Endometrial microvascular endothelial cells (primary cell): ENCODE data around the gene KPNA3. TPM values are rescaled to one million over a fixed set of nuclear protein-coding genes. Genes with fewer than 3 reads are reported as not detected.
"Not testable (repeated sequence)": the region's sequence is repeated elsewhere in the genome, so short reads cannot be mapped to it uniquely, and the experiment has no call there.

ENCODE experiments used
- in situ Hi-C: cut with HindIII; loops from 2 replicates; pipeline ENCODE4 v1.10.0; 2017; ENCODE audit warnings: low sequenced_read_pairs, low pct_unique_long_range_greater_than_20kb; ENCODE audit errors: inconsistent ontology term
- total RNA-seq: library from RNA; depleted of rRNA; stranded (reverse); fragments of >200 nt; gene quantifications from one replicate; pipeline ENCODE4 v1.2.3, GENCODE V29; 2015; ENCODE audit errors: inconsistent ontology term

KPNA3 gene
- total RNA-seq, 1 donor from 2014 or later, result 49.7 TPM

DNA sequence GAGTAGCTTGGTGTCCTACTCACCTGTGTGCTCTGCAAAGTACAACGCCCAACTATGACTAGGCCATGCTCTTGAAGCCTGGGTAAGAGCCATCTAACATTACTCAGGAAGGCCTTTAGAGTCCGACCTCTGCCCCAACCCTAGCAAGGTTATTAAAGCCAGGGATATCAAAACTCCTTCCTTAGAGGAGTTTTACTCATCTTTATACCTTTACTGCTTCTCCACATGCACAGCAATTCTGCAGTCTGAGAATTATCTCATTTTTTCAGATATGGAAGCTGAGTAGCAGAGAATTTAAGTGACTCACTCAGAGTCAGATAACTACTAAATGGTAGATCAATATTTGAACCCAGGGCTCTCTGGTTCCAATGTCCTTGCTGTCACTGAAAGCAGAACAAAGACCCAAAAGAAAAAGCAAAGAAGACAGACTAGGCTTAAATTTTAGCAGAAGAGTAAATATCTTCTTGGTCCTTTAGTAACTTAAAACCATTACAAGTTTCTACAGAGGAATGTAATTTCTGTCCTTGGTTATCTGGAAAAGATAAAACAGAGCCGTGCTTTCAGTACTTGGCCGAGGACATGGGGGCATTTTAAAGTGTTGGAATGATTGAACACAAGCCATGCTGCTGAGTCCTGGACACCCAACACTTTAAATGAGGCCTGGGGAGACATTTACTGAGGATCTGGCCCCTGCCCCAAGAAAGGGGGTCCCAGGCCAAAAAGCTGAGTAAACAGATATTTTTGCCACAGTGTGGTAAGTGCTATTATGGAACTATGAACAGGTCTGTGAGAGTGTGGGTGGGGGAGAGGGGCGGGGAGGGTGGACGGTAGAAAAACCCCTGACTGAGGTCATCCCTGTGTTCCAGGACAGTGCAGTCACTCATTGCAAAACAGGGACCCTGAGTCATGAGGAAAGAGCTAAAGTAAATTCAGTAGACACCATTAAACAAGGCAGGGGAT, 18.4 kb upstream of the KPNA3 start:
- in situ Hi-C loops, result no loop called here

DNA sequence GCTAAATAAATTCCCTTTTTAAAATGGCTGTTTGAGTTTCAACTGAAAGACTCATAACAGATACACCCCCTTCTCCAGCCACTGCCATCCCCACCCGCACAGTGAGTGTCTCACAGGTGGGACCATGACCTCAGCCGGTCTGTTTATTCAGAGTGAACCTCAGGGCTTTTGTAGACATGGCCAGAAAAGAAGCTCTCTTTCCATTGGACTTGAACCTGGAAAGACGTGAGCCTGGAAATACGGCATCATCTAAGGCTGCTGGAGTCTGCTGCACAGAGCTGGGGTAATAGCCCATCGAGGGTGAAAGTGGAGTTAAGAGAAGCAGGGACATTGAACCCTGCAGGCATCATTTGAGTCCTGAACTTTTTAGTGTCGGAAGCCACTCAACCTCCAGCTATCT, 15.2 kb upstream of the KPNA3 start:
- in situ Hi-C loops, result no loop called here

- in situ Hi-C loops, result no loop called here
Measured at GRCh38 chr13:49806126-49806536, 13.6 kb upstream of the KPNA3 start.

- in situ Hi-C loops, result not testable (repeated sequence)
Measured at GRCh38 chr13:49803047-49803446, 10.6 kb upstream of the KPNA3 start.

GRCh38 chr13:49802426-49802825, 9.9 kb upstream of the KPNA3 start:
- in situ Hi-C loops, result no loop called here

- in situ Hi-C loops, result no loop called here
Measured at GRCh38 chr13:49791711-49792549, 552 bp downstream of the KPNA3 start.

GRCh38 chr13:49791315-49791710, 1.2 kb downstream of the KPNA3 start:
- in situ Hi-C loops, result no loop called here

GRCh38 chr13:49789968-49790367, 2.5 kb downstream of the KPNA3 start:
- in situ Hi-C loops, result no loop called here

- in situ Hi-C loops, result no loop called here
Measured at GRCh38 chr13:49786401-49787008, 6.0 kb downstream of the KPNA3 start.

GRCh38 chr13:49784886-49785570, 7.5 kb downstream of the KPNA3 start:
- in situ Hi-C loops, result no loop called here

GRCh38 chr13:49783865-49784264, 8.6 kb downstream of the KPNA3 start:
- in situ Hi-C loops, result no loop called here

DNA sequence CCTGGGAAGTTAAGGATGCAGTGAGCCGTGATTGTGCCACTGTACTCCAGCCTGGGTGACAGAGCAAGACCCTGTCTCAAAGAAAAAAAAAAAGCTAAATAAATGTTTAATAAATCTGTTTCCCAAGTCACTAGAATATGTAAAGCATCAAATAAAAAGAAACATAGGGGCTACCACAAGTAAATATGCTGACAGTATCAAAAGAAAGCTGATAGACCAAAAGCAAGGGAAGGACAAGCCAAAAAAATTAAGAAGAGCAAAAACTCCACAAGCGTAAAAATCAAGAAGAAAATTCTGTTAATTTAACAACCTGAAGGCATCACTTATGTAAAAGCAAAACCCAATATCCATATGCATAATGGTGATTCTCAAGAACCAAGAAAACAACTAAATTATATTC, 9.7 kb downstream of the KPNA3 start:
- in situ Hi-C loops, result no loop called here

DNA sequence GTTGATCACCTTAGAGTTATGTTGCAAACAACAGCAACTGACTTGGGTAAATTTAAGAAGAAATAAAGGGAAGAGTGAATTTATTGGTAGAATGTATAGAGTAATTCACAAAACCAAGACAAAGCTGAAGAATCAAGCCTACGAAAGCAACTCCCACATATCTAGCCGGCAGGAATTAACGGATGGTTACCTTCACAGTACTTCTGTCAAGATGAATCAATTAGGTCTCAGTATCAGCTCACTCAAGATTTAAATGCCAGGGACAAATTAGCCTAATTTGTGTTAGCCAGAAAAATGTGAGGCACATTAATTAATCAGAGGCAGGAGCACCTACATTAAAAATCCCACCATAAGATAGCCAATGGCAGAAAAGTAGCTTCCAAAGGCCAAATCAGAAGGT, 10.7 kb downstream of the KPNA3 start:
- in situ Hi-C loops, result no loop called here

- in situ Hi-C loops, result no loop called here
Measured at GRCh38 chr13:49779721-49780120, 12.8 kb downstream of the KPNA3 start.

DNA sequence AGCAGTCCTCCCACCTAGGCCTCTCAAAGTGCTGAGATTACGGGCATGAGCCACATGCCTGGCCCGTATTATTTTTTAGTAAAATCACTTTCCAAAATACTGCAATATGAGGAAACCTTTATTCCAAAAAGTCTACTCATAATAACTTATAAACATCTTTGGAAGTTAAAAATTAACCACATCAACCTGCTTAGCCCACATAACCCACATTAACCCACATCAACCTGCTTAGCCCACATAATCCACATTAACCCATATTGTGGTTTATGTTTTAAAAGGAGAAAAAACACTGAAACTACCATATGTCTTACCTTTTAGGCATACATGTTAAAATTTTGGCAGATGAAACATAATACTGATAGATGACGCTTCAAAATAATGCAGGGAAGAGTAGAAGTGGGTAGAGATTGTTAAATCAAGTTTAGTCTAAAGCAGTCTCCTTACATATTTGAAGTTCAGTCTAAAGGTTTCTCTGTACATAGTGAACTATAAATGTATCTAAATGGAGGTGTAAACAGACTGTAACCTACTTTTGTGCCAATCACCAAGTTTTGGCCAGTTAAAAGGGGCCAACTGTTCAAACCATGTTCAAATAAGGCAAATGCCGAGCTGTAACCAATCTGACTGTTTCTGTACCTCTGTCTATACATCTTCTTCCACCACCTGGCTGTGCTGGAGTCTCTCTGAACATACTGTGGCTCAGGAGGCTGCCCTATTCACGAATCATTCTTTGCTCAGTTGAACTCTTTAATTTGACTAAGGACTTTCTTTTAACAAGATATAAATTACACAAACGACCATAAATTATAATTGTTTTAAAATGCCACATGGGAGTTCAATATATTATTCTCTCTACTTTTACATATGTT, 14.5 kb downstream of the KPNA3 start:
- in situ Hi-C loops, result no loop called here

DNA sequence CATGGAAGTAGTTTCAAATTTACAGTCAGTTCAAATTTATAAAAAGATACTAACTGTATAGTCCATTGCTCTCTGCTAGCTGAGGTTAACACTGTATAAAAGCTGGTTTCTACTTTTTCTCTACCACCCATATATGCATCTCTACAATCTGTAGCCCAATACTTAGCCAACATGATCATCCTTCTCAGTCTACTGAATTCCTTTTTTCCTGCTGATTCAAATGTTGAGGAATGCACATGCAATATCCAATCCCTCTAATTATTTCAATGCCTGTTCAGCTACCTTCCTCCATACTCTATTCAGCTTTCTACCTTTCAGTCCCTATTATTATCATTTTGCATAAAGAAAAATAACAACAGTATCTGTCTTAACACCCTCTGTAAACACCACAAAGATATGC, 15.6 kb downstream of the KPNA3 start:
- in situ Hi-C loops, result no loop called here

GRCh38 chr13:49774376-49775005, 18.0 kb downstream of the KPNA3 start:
- in situ Hi-C loops, result no loop called here

- in situ Hi-C loops, result no loop called here
Measured at GRCh38 chr13:49772828-49773227, 19.7 kb downstream of the KPNA3 start.
